IMR-90 (cell line): Measurements from ENCODE around the gene SNTG2. TPM values are rescaled to one million over a fixed set of nuclear protein-coding genes. Genes with fewer than 3 reads are reported as not detected.

Experiments used
- ATAC-seq: fragments of 200-7000 bp; cut with Tn5 transposase; 2 replicates; pipeline ENCODE4 v1.9.1; 2020; ENCODE audit warnings: low read depth, mild to moderate bottlenecking, moderate library complexity
- BruUV-seq: library from RNA; stranded (reverse); fragments of 400-500 nt; replicated peaks from 2 replicates; lab custom pipeline; 2021; lab: Mats Ljungman, UMichigan
- CTCF ChIA-PET: fragments of 300-600 bp; formaldehyde crosslinking; extraction: SDS; loops from one replicate; lab custom pipeline; 2021; ENCODE audit warnings: antibody characterized with exemption; lab: Yijun Ruan, JAX
- POLR2A ChIA-PET: fragments of 300-600 bp; sonication (Branson Sonifier 250); formaldehyde crosslinking; loops from one replicate; lab custom pipeline; 2022; ENCODE audit warnings: antibody characterized with exemption; ENCODE audit not compliant: unreplicated experiment; lab: Charles Lee
- DNase-seq: peaks from one replicate; pipeline ENCODE4 v3.0.0; 2013
- H2AFZ ChIP-seq: replicated peaks from 2 replicates; pipeline ENCODE3; 2013; ENCODE audit warnings: low read length, mild to moderate bottlenecking; ENCODE audit not compliant: poor library complexity
- H2AK5ac ChIP-seq: 2 replicates; pipeline ENCODE4 v1.6.1; 2013; ENCODE audit warnings: low read depth, low read length, inconsistent platforms
- H2AK9ac ChIP-seq: replicated peaks from 2 replicates; pipeline ENCODE3; 2013; ENCODE audit warnings: mild to moderate bottlenecking, low read depth, low read length, moderate library complexity; ENCODE audit not compliant: poor library complexity
- H2BK120ac ChIP-seq: 2 replicates; pipeline ENCODE4 v1.6.1; 2013; ENCODE audit warnings: low read depth, low read length, inconsistent platforms
- H2BK15ac ChIP-seq: 3 replicates; pipeline ENCODE4 v1.6.1; 2013; ENCODE audit warnings: low read depth, low read length, inconsistent platforms
- H2BK20ac ChIP-seq: 2 replicates; pipeline ENCODE4 v1.6.1; 2013; ENCODE audit warnings: low read depth, mild to moderate bottlenecking, inconsistent platforms, low read length, moderate library complexity
- H2BK5ac ChIP-seq: 2 replicates; pipeline ENCODE4 v1.6.1; 2013; ENCODE audit warnings: mild to moderate bottlenecking, low read depth, low read length, inconsistent platforms; ENCODE audit not compliant: poor library complexity, severe bottlenecking
- H3K14ac ChIP-seq: replicated peaks from 2 replicates; pipeline ENCODE4 v1.6.1; 2013; ENCODE audit warnings: low read depth, low read length, inconsistent platforms
- H3K18ac ChIP-seq: 2 replicates; pipeline ENCODE4 v1.6.1; 2013; ENCODE audit warnings: low read depth, low read length, control low read depth
- H3K23ac ChIP-seq: 2 replicates; pipeline ENCODE4 v1.6.1; 2013; ENCODE audit warnings: low read depth, low read length, inconsistent platforms
- H3K27ac ChIP-seq: 2 replicates; pipeline ENCODE4 v1.5.1; 2013; ENCODE audit warnings: mild to moderate bottlenecking, control low read depth, low read length; ENCODE audit not compliant: insufficient read depth
- H3K27me3 ChIP-seq: 2 replicates; pipeline ENCODE4 v1.6.1; 2013; ENCODE audit warnings: low read length; ENCODE audit not compliant: control insufficient read depth, insufficient read depth
- H3K36me3 ChIP-seq: 2 replicates; pipeline ENCODE4 v1.6.1; 2013; ENCODE audit warnings: low read length, mixed read lengths; ENCODE audit not compliant: control insufficient read depth, insufficient read depth
- H3K4ac ChIP-seq: 2 replicates; pipeline ENCODE4 v1.6.1; 2013; ENCODE audit warnings: low read depth, low read length, inconsistent platforms
- H3K4me1 ChIP-seq: 2 replicates; pipeline ENCODE4 v1.6.1; 2013; ENCODE audit warnings: low read length, mixed read lengths; ENCODE audit not compliant: control insufficient read depth, insufficient read depth
- H3K4me2 ChIP-seq: 2 replicates; pipeline ENCODE4 v1.6.1; 2013; ENCODE audit warnings: low read depth, mild to moderate bottlenecking, control low read depth, low read length, moderate library complexity
- H3K4me3 ChIP-seq: 2 replicates; pipeline ENCODE4 v1.5.1; 2013; ENCODE audit warnings: low read depth, mild to moderate bottlenecking, control low read depth, low read length, moderate library complexity; ENCODE audit not compliant: insufficient read depth
- H3K56ac ChIP-seq: 2 replicates; pipeline ENCODE4 v1.6.1; 2013; ENCODE audit warnings: low read length, inconsistent platforms; ENCODE audit not compliant: insufficient read depth; ENCODE audit errors: extremely low read depth
- H3K79me1 ChIP-seq, 2 experiments: 2 replicates each; pipeline ENCODE4 v1.6.1; 2013; ENCODE audit warnings: low read length in 2 of 2, inconsistent platforms in 1 of 2, low read depth in 1 of 2
- H3K9ac ChIP-seq: 2 replicates; pipeline ENCODE4 v1.6.1; 2013; ENCODE audit warnings: low read depth, low read length, control low read depth
- H3K9me1 ChIP-seq: 2 replicates; pipeline ENCODE4 v1.6.1; 2013; ENCODE audit warnings: low read length, inconsistent platforms; ENCODE audit not compliant: insufficient read depth
- H3K9me3 ChIP-seq: 2 replicates; pipeline ENCODE4 v1.6.1; 2013; ENCODE audit warnings: low read length; ENCODE audit not compliant: control insufficient read depth, insufficient read depth
- H4K20me1 ChIP-seq: 2 replicates; pipeline ENCODE4 v1.6.1; 2013; ENCODE audit warnings: low read length, inconsistent platforms; ENCODE audit not compliant: insufficient read depth
- H4K5ac ChIP-seq: 2 replicates; pipeline ENCODE4 v1.6.1; 2013; ENCODE audit warnings: mild to moderate bottlenecking, low read depth, low read length, control low read depth
- H4K8ac ChIP-seq, 2 experiments: 2 replicates each; pipeline ENCODE4 v1.6.1; 2013; ENCODE audit warnings: low read depth in 2 of 2, low read length in 2 of 2, control low read depth in 1 of 2, inconsistent platforms in 1 of 2
- H4K91ac ChIP-seq: 2 replicates; pipeline ENCODE4 v1.6.1; 2013; ENCODE audit warnings: low read depth, low read length, inconsistent platforms; ENCODE audit not compliant: insufficient read depth
- CTCF ChIP-seq: conservative IDR thresholded peaks from 2 replicates; pipeline ENCODE4 v1.5.1; 2012; ENCODE audit warnings: mild to moderate bottlenecking, low read depth, low read length, improper control_type of control experiment
- FOS ChIP-seq: fragments of 150-350 bp; IDR thresholded peaks from 2 replicates; pipeline ENCODE4 v1.6.1; 2016; ENCODE audit warnings: low read depth, low read length
- MAFK ChIP-seq: IDR thresholded peaks from 2 replicates; pipeline ENCODE4 v1.6.1; 2012; ENCODE audit warnings: low read depth, low read length, improper control_type of control experiment
- MXI1 ChIP-seq: IDR thresholded peaks from 2 replicates; pipeline ENCODE4 v1.6.1; 2012; ENCODE audit warnings: low read depth, mild to moderate bottlenecking, low read length, moderate library complexity, borderline replicate concordance
- NFE2L2 ChIP-seq: fragments of 150-350 bp; IDR thresholded peaks from 2 replicates; pipeline ENCODE4 v1.6.1; 2016; ENCODE audit warnings: low read depth, mild to moderate bottlenecking, low read length
- POLR2A ChIP-seq: IDR thresholded peaks from 2 replicates; pipeline ENCODE4 v1.6.1; 2012; ENCODE audit warnings: mild to moderate bottlenecking, low read depth, low read length
- RFX5 ChIP-seq: IDR thresholded peaks from 2 replicates; pipeline ENCODE4 v1.8.0; 2012; ENCODE audit warnings: low read depth, mild to moderate bottlenecking, low read length, moderate library complexity
- SMC3 ChIP-seq: fragments of 150-350 bp; IDR thresholded peaks from 2 replicates; pipeline ENCODE4 v1.6.1; 2016; ENCODE audit warnings: low read depth, mild to moderate bottlenecking, antibody characterized with exemption, low read length, moderate library complexity
- USF2 ChIP-seq: fragments of 150-350 bp; IDR thresholded peaks from 2 replicates; pipeline ENCODE4 v1.6.1; 2017; ENCODE audit warnings: mild to moderate bottlenecking, antibody characterized with exemption, low read length, low read depth
- WGBS, 2 experiments: methylation state at CpG; one replicate each; pipeline versions ENCODE4 v1.1.5 to v1.1.7; 2013; ENCODE audit warnings: missing lambda C conversion rate in 2 of 2; ENCODE audit not compliant: insufficient read length in 1 of 2; ENCODE audit errors: extremely low coverage in 2 of 2; 5-methylcytosine and 5-hydroxymethylcytosine counted together
- dilution Hi-C: fragments of 300-500 bp; cut with HindIII; formaldehyde crosslinking; loops from one replicate; pipeline ENCODE4 v1.14.3; 2018; ENCODE audit warnings: low sequenced_read_pairs; ENCODE audit not compliant: unreplicated experiment
- in situ Hi-C: fragments of 300-500 bp; cut with MboI; formaldehyde crosslinking; loops from 3 replicates; pipeline ENCODE4 v1.14.3; 2019; ENCODE audit warnings: low sequenced_read_pairs, inconsistent platforms, mixed read lengths
- intact Hi-C: fragments of 100-400 bp; cut with micrococcal nuclease; formaldehyde crosslinking; loops from 2 replicates; pipeline ENCODE4 v1.10.0; 2022
- polyA plus RNA-seq, 3 experiments: library from polyadenylated mRNA; depleted of rRNA; stranded (reverse); fragments of >200 nt; gene quantifications; 2 replicates each; pipeline ENCODE4 v1.2.3, GENCODE V29; 2012; ENCODE audit warnings: low replicate concordance in 1 of 3
- total RNA-seq: library from RNA; depleted of rRNA; stranded (reverse); fragments of >200 nt; gene quantifications from 2 replicates; pipeline ENCODE4 v1.2.3, GENCODE V29; 2012

The SNTG2 gene
- total and polyA plus RNA-seq, 2 of the 4 experiments (the other 2 are of a cell fraction): under 0.01 to 0.17 TPM

GRCh38 chr2:1299043-1299442 lies 348.4 kb downstream of the SNTG2 start:
- no peak overlapping the region for H3K4ac ChIP-seq
- H3K56ac ChIP-seq: no peak overlapping the region
- dilution Hi-C loops: no loop called here
- H3K14ac ChIP-seq: no peak overlapping the region
- H4K91ac ChIP-seq: no peak overlapping the region
- ChIA-PET POLR2A (no interaction called here), CTCF (no interaction called here)
- intact Hi-C loops: no loop called here
- H4K8ac ChIP-seq: no peak overlapping the region
- no peak overlapping the region for H2BK20ac ChIP-seq
- TF ChIP-seq SMC3: no peak
- no peak for TF ChIP-seq MAFK
- no peak for TF ChIP-seq USF2
- TF ChIP-seq CTCF: no peak
- TF ChIP-seq NFE2L2: no peak
- no peak for TF ChIP-seq FOS
- no peak for TF ChIP-seq POLR2A
- TF ChIP-seq MXI1: no peak
- TF ChIP-seq RFX5: no peak
- no peak overlapping the region for H3K4me2 ChIP-seq
- no peak overlapping the region for H3K4me3 ChIP-seq
- no peak overlapping the region for H2BK120ac ChIP-seq
- no peaks in the 10 kb centered on the region for H3K4me1 ChIP-seq
- DNase-seq (no peak), ATAC-seq (no peak)
- H3K79me1 ChIP-seq: no peaks in the 10 kb centered on the region
- no peak overlapping the region for H2BK5ac ChIP-seq
- H3K9me1 ChIP-seq: no peaks in the 10 kb centered on the region
- no peak overlapping the region for H2BK15ac ChIP-seq
- no peak overlapping the region for H3K18ac ChIP-seq
- no peak overlapping the region for H4K5ac ChIP-seq
- no peaks in the 10 kb centered on the region for H3K27me3 ChIP-seq
- peaks cover 36% of the 10 kb centered on the region for H3K9me3 ChIP-seq
- BruUV-seq: no TSS peak
- in situ Hi-C loops: no loop called here
- H2AK9ac ChIP-seq: no peak overlapping the region
- H3K9ac ChIP-seq: no peak overlapping the region
- no peaks in the 10 kb centered on the region for H4K20me1 ChIP-seq
- no peaks in the 10 kb centered on the region for H3K36me3 ChIP-seq
- no peak overlapping the region for H3K23ac ChIP-seq
- no peak overlapping the region for H2AFZ ChIP-seq
- WGBS, 2 experiments: 26% methylated on average over 4 of the region's 6 CpGs; no CpG with 5 or more reads in 1 of the 2 experiments
- H3K27ac ChIP-seq: no peak overlapping the region
- H2AK5ac ChIP-seq: no peak overlapping the region
